ENCODE results near the gene OTUB2. TPM values are rescaled to one million over a fixed set of nuclear protein-coding genes. Genes with fewer than 3 reads are reported as not detected.

Gene OTUB2
- total RNA-seq, 2 experiments from 2014 or later = 0.28 to 0.84 TPM

- BruUV-seq (replicated peaks) = no TSS peak
- H3K4me1 ChIP-seq (ENCODE audit: insufficient read depth, low read length, poor library complexity, severe bottlenecking) = peaks cover 9% of the 10 kb centered on the region
- H3K27ac ChIP-seq (ENCODE audit: low read depth, low read length, poor library complexity, severe bottlenecking) = no peak within 1 kb of the TSS
- H3K9me3 ChIP-seq (ENCODE audit: low read length) = no peaks in the 10 kb centered on the region
- ChIA-PET CTCF (ENCODE audit: unreplicated experiment) (interaction anchor here (1.0 to 1.5 kb wide), 3 partner anchors 19 to 57 kb away, joined by 3 to 6 read pairs (median 5); no protein-coding TSS in a partner anchor), POLR2A (interaction anchor here (0.6 to 1.4 kb wide), 5 partner anchors 17 to 1197 kb away, joined by 3 to 4 read pairs (median 3); no protein-coding TSS in a partner anchor)
- DNase-seq (ENCODE audit: low spot score) = no peak
- no peaks in the 10 kb centered on the region for H3K36me3 ChIP-seq (ENCODE audit: insufficient read depth, low read length)
- H4K20me1 ChIP-seq (ENCODE audit: insufficient read depth, low read length) = no peaks in the 10 kb centered on the region
- no peaks in the 10 kb centered on the region for H3K9me2 ChIP-seq (ENCODE audit: insufficient read depth, low read length)
- H3K4me3 ChIP-seq (ENCODE audit: low read depth, low read length, poor library complexity, severe bottlenecking) = no peak within 1 kb of the TSS
- no peak within 1 kb of the TSS for H2AFZ ChIP-seq (ENCODE audit: low read length)
- no peaks in the 10 kb centered on the region for H3K79me2 ChIP-seq (ENCODE audit: insufficient read depth, low read depth, low read length)
- no peak within 1 kb of the TSS for H3K4me2 ChIP-seq (ENCODE audit: low read length)
- intact Hi-C loops (cut with micrococcal nuclease; ENCODE audit: unreplicated experiment) = no loop called here
- TF ChIP-seq CTCF (conservative IDR thresholded peaks at IDR 0.05; ENCODE audit: low read length) (no peak), EZH2phosphoT487 (IDR thresholded peaks at IDR 0.05; ENCODE audit: borderline replicate concordance, low read depth, low read length) (no peak)
These were observed 29.1 kb upstream of the OTUB2 start, which contains the start of gene CCDC197 for GRCh38 chr14:93997082-93997481. Gene CCDC197 (plus strand): TSS chr14:93997301. CDS start chr14:93998132, 831 bp downstream.

- Histone ChIP-seq H3K27ac (ENCODE audit: low read depth, low read length, poor library complexity, severe bottlenecking) (no peak overlapping the region), H3K9me3 (ENCODE audit: low read length) (no peaks in the 10 kb centered on the region), H3K36me3 (ENCODE audit: insufficient read depth, low read length) (no peaks in the 10 kb centered on the region), H2AFZ (ENCODE audit: low read length) (no peak overlapping the region), H4K20me1 (ENCODE audit: insufficient read depth, low read length) (no peaks in the 10 kb centered on the region), H3K4me2 (ENCODE audit: low read length) (no peak overlapping the region), H3K4me1 (ENCODE audit: insufficient read depth, low read length, poor library complexity, severe bottlenecking) (peaks cover 9% of the 10 kb centered on the region), H3K79me2 (ENCODE audit: insufficient read depth, low read depth, low read length) (no peaks in the 10 kb centered on the region), H3K9me2 (ENCODE audit: insufficient read depth, low read length) (no peaks in the 10 kb centered on the region), H3K4me3 (ENCODE audit: low read depth, low read length, poor library complexity, severe bottlenecking) (no peak overlapping the region)
- ChIA-PET CTCF (ENCODE audit: unreplicated experiment) (interaction anchor here (1.0 to 3.2 kb wide), 4 partner anchors 20 to 58 kb away, joined by 3 to 23 read pairs (median 6); no protein-coding TSS in a partner anchor), POLR2A (interaction anchor here (0.6 to 1.4 kb wide), 4 partner anchors 12 to 58 kb away, joined by 3 to 6 read pairs (median 4); no protein-coding TSS in a partner anchor)
- DNase-seq (ENCODE audit: low spot score) = no peak
- TF ChIP-seq EZH2phosphoT487 (IDR thresholded peaks at IDR 0.05; ENCODE audit: borderline replicate concordance, low read depth, low read length) (no peak), CTCF (conservative IDR thresholded peaks at IDR 0.05; ENCODE audit: low read length) (no peak)
- intact Hi-C loops (cut with micrococcal nuclease; ENCODE audit: unreplicated experiment) = no loop called here
- BruUV-seq (replicated peaks) = no TSS peak
These were observed 27.9 kb upstream of the OTUB2 start for GRCh38 chr14:93997916-93998870.
